Mammary epithelial cell (primary cell): Measurements from ENCODE around the gene UMAD1.

ENCODE experiments used
- CTCF ChIP-seq, 2 donors: IDR thresholded peaks in 1 of 2; conservative IDR thresholded peaks in 1 of 2; 2 replicates each; pipeline ENCODE4 v1.5.1; 2011 to 2012; ENCODE audit warnings: inconsistent platforms in 2 of 2, low read length in 2 of 2, mild to moderate bottlenecking in 2 of 2, control low read depth in 1 of 2, low read depth in 1 of 2; ENCODE audit not compliant: insufficient read depth in 1 of 2; ENCODE audit errors: extremely low read depth in 1 of 2
- EZH2 ChIP-seq: IDR thresholded peaks from 2 replicates; pipeline ENCODE4 v1.6.1; 2012; ENCODE audit warnings: low read length, inconsistent platforms, borderline replicate concordance

GRCh38 chr7:7771452-7771851 lies 130.9 kb downstream of the UMAD1 start:
- TF ChIP-seq CTCF (conservative IDR thresholded peaks at IDR 0.05 in 1 of 2, IDR thresholded peaks at IDR 0.05 in 1 of 2; ENCODE audit: extremely low read depth in 1 of 2, insufficient read depth in 1 of 2, low read depth in 1 of 2, low read length in 2 of 2) (no peak), EZH2 (no peak)
